A549 (cell line): ENCODE measurements around the gene HIVEP1.

Source experiments
- CEBPB ChIP-seq, 2 experiments: fragments of >200 bp in 1 of 2; sonication (Bioruptor Twin) in 1 of 2; formaldehyde crosslinking in 1 of 2; IDR thresholded peaks; 2 replicates each; pipeline ENCODE4 v1.6.1; 2012 to 2016
- CHD2 ChIP-seq: fragments of 150-350 bp; IDR thresholded peaks from 2 replicates; pipeline ENCODE4 v1.6.1; 2014; ENCODE audit warnings: low read length; ENCODE audit not compliant: partially characterized antibody
- CTCF ChIP-seq: fragments of >200 bp; sonication (Bioruptor Twin); formaldehyde crosslinking; IDR thresholded peaks from 3 replicates; pipeline ENCODE4 v1.5.1; 2016
- FOSB ChIP-seq: fragments of 250-450 bp; sonication (Bioruptor Pico); IDR thresholded peaks from 2 replicates; pipeline ENCODE4 v1.5.0; 2020; ENCODE audit warnings: mild to moderate bottlenecking, moderate library complexity
- HOXA7 ChIP-seq: fragments of 250-450 bp; sonication (Bioruptor Pico); IDR thresholded peaks from 2 replicates; pipeline ENCODE4 v1.5.0; 2020; ENCODE audit warnings: mild to moderate bottlenecking, moderate library complexity
- MAX ChIP-seq: IDR thresholded peaks from 2 replicates; pipeline ENCODE4 v1.6.1; 2012
- NR3C1 ChIP-seq: fragments of >200 bp; sonication (Bioruptor Twin); formaldehyde crosslinking; IDR thresholded peaks from 3 replicates; pipeline ENCODE4 v1.6.1; 2017
- POLR2A ChIP-seq: IDR thresholded peaks from 2 replicates; pipeline ENCODE4 v1.6.1; 2012; ENCODE audit warnings: mild to moderate bottlenecking, low read length
- REST ChIP-seq: fragments of 200-600 bp; sonication (generic); IDR thresholded peaks from 2 replicates; pipeline ENCODE4 v1.6.1; 2016; ENCODE audit warnings: antibody characterized with exemption, mild to moderate bottlenecking, moderate library complexity
- TFCP2L1 ChIP-seq: fragments of 250-450 bp; sonication (Bioruptor Pico); IDR thresholded peaks from 2 replicates; pipeline ENCODE4 v1.5.0; 2021; ENCODE audit warnings: mild to moderate bottlenecking
- USF2 ChIP-seq: fragments of 450-650 bp; IDR thresholded peaks from 2 replicates; pipeline ENCODE4 v1.6.1; 2014; ENCODE audit warnings: antibody characterized with exemption

- TF ChIP-seq CTCF: no peak
- no peak for TF ChIP-seq HOXA7
- no peak for TF ChIP-seq CEBPB (IDR thresholded peaks at IDR 0.05)
- no peak for TF ChIP-seq POLR2A
- no peak for TF ChIP-seq FOSB (CRISPR knock-in tag)
- no peak for TF ChIP-seq MAX
- no peak for TF ChIP-seq TFCP2L1 (CRISPR knock-in tag)
- TF ChIP-seq NR3C1: no peak
- no peak for TF ChIP-seq REST
- TF ChIP-seq CHD2: no peak
- TF ChIP-seq USF2: no peak
These were observed 35.2 kb downstream of the HIVEP1 start for GRCh38 chr6:12047304-12047703.
